ENCODE results near the gene PLA2G12B. TPM values are rescaled to one million over a fixed set of nuclear protein-coding genes. Genes with fewer than 3 reads are reported as not detected.
"Not testable (repeated sequence)": the region's sequence is repeated elsewhere in the genome, so short reads cannot be mapped to it uniquely, and the experiment has no call there.

The PLA2G12B gene
- total and polyA plus RNA-seq, 4 donors: 0.15 to 2.3 (median 1.3) TPM

DNA sequence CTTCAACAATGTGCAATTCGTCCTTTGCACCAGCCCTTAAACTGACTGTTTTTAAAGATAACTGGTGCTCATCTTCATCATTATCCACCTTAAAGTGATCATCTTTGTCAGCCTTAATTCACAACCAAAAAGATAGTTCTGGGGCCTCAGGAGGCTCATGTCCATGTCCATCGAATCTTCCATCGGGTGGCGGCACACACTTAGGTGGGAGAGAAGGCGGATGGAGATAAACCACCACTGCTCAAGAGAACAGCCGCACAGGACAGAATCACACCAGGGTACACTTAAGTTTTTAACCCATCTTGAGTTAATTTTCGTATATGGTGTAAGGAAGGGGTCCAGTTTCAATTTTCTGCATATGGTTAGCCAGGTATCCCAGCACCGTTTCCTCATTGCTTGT lies 36.3 kb downstream of the PLA2G12B start:
- DNase-seq (no peak), ATAC-seq (ENCODE audit: insufficient read depth, low FRiP score) (no peak)
- Histone ChIP-seq H3K27me3 (ENCODE audit: control insufficient read depth in 3 of 3, insufficient read depth in 3 of 3, low read length in 2 of 3) (no peaks in the 10 kb centered on the region), H3K9ac (ENCODE audit: insufficient read depth in 1 of 2, low read length in 2 of 2) (no peak overlapping the region), H3K27ac (ENCODE audit: low read depth in 1 of 2, low read length in 1 of 2) (no peak overlapping the region), H3K4me1 (ENCODE audit: control insufficient read depth in 5 of 5, insufficient read depth in 5 of 5, low read length in 5 of 5) (no peaks in the 10 kb centered on the region), H3K4me3 (no peak overlapping the region), H3K9me3 (ENCODE audit: control insufficient read depth in 4 of 4, insufficient read depth in 3 of 4, low read length in 3 of 4) (peaks cover 0 to 7% (median 3%) of the 10 kb centered on the region in 4 donors), H3K36me3 (ENCODE audit: control insufficient read depth in 4 of 4, insufficient read depth in 4 of 4, low read length in 4 of 4) (no peaks in the 10 kb centered on the region)
- WGBS, 2 donors: 93 to 95% methylated on average over 8 of the region's 8 CpGs
- TF ChIP-seq, protein P1, sequence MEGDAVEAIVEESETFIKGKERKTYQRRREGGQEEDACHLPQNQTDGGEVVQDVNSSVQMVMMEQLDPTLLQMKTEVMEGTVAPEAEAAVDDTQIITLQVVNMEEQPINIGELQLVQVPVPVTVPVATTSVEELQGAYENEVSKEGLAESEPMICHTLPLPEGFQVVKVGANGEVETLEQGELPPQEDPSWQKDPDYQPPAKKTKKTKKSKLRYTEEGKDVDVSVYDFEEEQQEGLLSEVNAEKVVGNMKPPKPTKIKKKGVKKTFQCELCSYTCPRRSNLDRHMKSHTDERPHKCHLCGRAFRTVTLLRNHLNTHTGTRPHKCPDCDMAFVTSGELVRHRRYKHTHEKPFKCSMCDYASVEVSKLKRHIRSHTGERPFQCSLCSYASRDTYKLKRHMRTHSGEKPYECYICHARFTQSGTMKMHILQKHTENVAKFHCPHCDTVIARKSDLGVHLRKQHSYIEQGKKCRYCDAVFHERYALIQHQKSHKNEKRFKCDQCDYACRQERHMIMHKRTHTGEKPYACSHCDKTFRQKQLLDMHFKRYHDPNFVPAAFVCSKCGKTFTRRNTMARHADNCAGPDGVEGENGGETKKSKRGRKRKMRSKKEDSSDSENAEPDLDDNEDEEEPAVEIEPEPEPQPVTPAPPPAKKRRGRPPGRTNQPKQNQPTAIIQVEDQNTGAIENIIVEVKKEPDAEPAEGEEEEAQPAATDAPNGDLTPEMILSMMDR (IDR thresholded peaks at IDR 0.05; ENCODE audit: control extremely low read depth, extremely low read depth): no peak

DNA sequence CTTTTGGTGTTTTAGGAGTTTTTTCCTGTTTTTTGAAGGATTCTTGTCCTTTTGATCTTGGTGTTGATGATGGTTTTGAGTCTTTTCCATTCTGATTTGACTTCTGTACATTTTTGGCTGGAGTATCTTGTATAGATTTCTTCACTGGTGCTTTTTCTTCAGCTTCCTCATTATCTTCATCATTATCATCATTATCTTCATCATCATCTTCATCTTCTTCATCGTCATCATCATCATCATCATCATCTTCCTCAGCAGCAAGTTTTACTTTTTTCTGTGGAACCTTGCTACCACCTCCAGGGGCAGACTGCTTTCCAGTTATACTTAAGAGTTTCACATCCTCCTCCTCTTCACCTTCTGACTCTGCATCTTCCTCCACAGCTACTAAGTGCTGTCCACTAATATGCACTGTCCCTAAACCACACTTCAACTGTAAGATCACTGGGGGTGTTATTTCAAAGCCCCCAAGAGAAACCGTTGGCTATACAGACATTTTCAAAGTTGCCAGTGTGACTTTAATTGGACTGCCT lies 36.7 kb downstream of the PLA2G12B start:
- H3K27ac ChIP-seq (ENCODE audit: low read depth in 1 of 2, low read length in 1 of 2): not testable (repeated sequence)

DNA sequence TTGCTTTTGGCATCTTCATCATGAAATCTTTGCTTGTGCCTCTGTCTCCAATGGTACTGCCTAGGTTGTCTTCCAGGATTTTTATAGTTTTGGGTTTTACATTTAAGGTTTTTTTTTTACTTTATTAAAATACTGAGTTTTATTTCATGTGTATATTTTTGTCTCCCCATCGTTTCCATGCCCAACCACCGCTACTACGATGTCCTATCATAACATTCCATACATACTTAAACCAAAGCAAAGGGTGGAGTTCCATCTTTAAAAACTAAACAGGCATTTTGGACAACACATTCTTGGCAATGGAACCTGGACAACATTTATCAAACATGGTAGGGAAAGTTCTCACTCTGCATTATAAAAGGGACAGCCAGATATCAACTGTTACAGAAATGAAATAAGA lies 37.4 kb downstream of the PLA2G12B start:
- H3K4me3 ChIP-seq; H3K27me3 ChIP-seq (ENCODE audit: control insufficient read depth in 3 of 3, insufficient read depth in 3 of 3, low read length in 2 of 3); ATAC-seq (ENCODE audit: insufficient read depth, low FRiP score); H3K9ac ChIP-seq (ENCODE audit: insufficient read depth in 1 of 2, low read length in 2 of 2); H3K9me3 ChIP-seq (ENCODE audit: control insufficient read depth in 4 of 4, insufficient read depth in 3 of 4, low read length in 3 of 4); H3K4me1 ChIP-seq (ENCODE audit: control insufficient read depth in 5 of 5, insufficient read depth in 5 of 5, low read length in 5 of 5); H3K27ac ChIP-seq (ENCODE audit: low read depth in 1 of 2, low read length in 1 of 2); DNase-seq; H3K36me3 ChIP-seq (ENCODE audit: control insufficient read depth in 4 of 4, insufficient read depth in 4 of 4, low read length in 4 of 4): not testable (repeated sequence)
- 56 to 65% methylated on average over 3 of the region's 3 CpGs for WGBS, 2 donors

More for the DNA sequence above, 36.7 kb downstream of the PLA2G12B start:
- H3K36me3 ChIP-seq (ENCODE audit: control insufficient read depth in 4 of 4, insufficient read depth in 4 of 4, low read length in 4 of 4); H3K9me3 ChIP-seq (ENCODE audit: control insufficient read depth in 4 of 4, insufficient read depth in 3 of 4, low read length in 3 of 4); H3K4me3 ChIP-seq; ATAC-seq (ENCODE audit: insufficient read depth, low FRiP score); DNase-seq; H3K4me1 ChIP-seq (ENCODE audit: control insufficient read depth in 5 of 5, insufficient read depth in 5 of 5, low read length in 5 of 5); H3K9ac ChIP-seq (ENCODE audit: insufficient read depth in 1 of 2, low read length in 2 of 2); H3K27me3 ChIP-seq (ENCODE audit: control insufficient read depth in 3 of 3, insufficient read depth in 3 of 3, low read length in 2 of 3): not testable (repeated sequence)
- 86 to 88% methylated on average over 2 of the region's 2 CpGs for WGBS, 2 donors

DNA sequence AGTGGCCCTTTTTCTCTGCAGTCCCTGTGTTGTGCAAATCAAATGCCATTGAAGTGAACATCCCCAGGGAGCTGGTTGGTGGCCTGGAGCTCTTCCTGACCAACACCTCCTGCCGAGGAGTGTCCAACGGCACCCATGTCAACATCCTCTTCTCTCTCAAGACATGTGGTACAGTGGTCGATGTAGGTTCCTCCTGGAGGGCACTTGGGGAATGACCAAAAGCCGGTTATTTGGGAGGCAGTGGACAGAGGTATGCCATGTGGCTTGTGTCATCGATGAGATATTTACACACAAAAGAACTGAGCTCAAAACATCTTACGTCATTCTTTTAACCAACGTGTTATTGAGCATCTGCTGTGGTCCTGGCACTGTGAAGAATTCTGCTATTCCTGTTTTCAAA lies 41.3 kb downstream of the PLA2G12B start:
- no peak for DNase-seq
- no peak overlapping the region for H3K4me3 ChIP-seq
- no peak overlapping the region for H3K27ac ChIP-seq (ENCODE audit: low read depth in 1 of 2, low read length in 1 of 2)
- WGBS, 2 donors: 88 to 91% methylated on average over 7 of the region's 7 CpGs
- no peaks in the 10 kb centered on the region for H3K4me1 ChIP-seq (ENCODE audit: control insufficient read depth in 5 of 5, insufficient read depth in 5 of 5, low read length in 5 of 5)
- H3K9me3 ChIP-seq (ENCODE audit: control insufficient read depth in 4 of 4, insufficient read depth in 3 of 4, low read length in 3 of 4): no peaks in the 10 kb centered on the region
- TF ChIP-seq, protein P1 (IDR thresholded peaks at IDR 0.05; ENCODE audit: control extremely low read depth, extremely low read depth): no peak
- no peak for ATAC-seq (ENCODE audit: insufficient read depth, low FRiP score)
- no peaks in the 10 kb centered on the region for H3K36me3 ChIP-seq (ENCODE audit: control insufficient read depth in 4 of 4, insufficient read depth in 4 of 4, low read length in 4 of 4)
- no peak overlapping the region for H3K9ac ChIP-seq (ENCODE audit: insufficient read depth in 1 of 2, low read length in 2 of 2)
- no peaks in the 10 kb centered on the region for H3K27me3 ChIP-seq (ENCODE audit: control insufficient read depth in 3 of 3, insufficient read depth in 3 of 3, low read length in 2 of 3)
